ENCODE measurements around the gene DUS3L.
A peak's percentile ranks its signal among the peaks of the same experiment; 100 is the strongest.

DUS3L gene

GRCh38 chr19:5790559-5791520, at the start of gene DUS3L:
Gene DUS3L, minus strand, starts transcription at chr19:5791163. Its CDS starts 22 bp downstream, at chr19:5791141.
- DNase-seq (ENCODE audit: extremely low read depth in 1 of 2, low read depth in 1 of 2) = peak; percentile 90

GRCh38 chr19:5839065-5840017, 48.4 kb upstream of the DUS3L start, which contains the start of gene FUT6:
Gene FUT6, minus strand, starts transcription at chr19:5839702. Its CDS starts 7,135 bp downstream, at chr19:5832567.
- DNase-seq (ENCODE audit: extremely low read depth in 1 of 2, low read depth in 1 of 2) = no peak

- DNase-seq (ENCODE audit: extremely low read depth in 1 of 2, low read depth in 1 of 2) = no peak
Observed at GRCh38 chr19:5838353-5839064, 47.5 kb upstream of the DUS3L start.

GRCh38 chr19:5837761-5838352, 46.9 kb upstream of the DUS3L start:
- DNase-seq (ENCODE audit: extremely low read depth in 1 of 2, low read depth in 1 of 2) = no peak

GRCh38 chr19:5832527-5833216, 41.7 kb upstream of the DUS3L start:
- DNase-seq (ENCODE audit: extremely low read depth in 1 of 2, low read depth in 1 of 2) = no peak

GRCh38 chr19:5832061-5832460, 41.1 kb upstream of the DUS3L start:
- DNase-seq (ENCODE audit: extremely low read depth in 1 of 2, low read depth in 1 of 2) = no peak

GRCh38 chr19:5831159-5831558, 40.2 kb upstream of the DUS3L start:
- no peak for DNase-seq (ENCODE audit: extremely low read depth in 1 of 2, low read depth in 1 of 2)

- no peak for DNase-seq (ENCODE audit: extremely low read depth in 1 of 2, low read depth in 1 of 2)
Observed at GRCh38 chr19:5829567-5830310, 38.8 kb upstream of the DUS3L start.

- no peak for DNase-seq (ENCODE audit: extremely low read depth in 1 of 2, low read depth in 1 of 2)
Observed at GRCh38 chr19:5828661-5829566, 38.0 kb upstream of the DUS3L start.

GRCh38 chr19:5827891-5828660, 37.1 kb upstream of the DUS3L start:
- peak; percentile 81 to 89 for DNase-seq (ENCODE audit: extremely low read depth in 1 of 2, low read depth in 1 of 2)

- DNase-seq (ENCODE audit: extremely low read depth in 1 of 2, low read depth in 1 of 2) = no peak
Observed at GRCh38 chr19:5827342-5827890, 36.5 kb upstream of the DUS3L start.

- no peak for DNase-seq (ENCODE audit: extremely low read depth in 1 of 2, low read depth in 1 of 2)
Observed at GRCh38 chr19:5826531-5827341, 35.8 kb upstream of the DUS3L start.

- DNase-seq (ENCODE audit: extremely low read depth in 1 of 2, low read depth in 1 of 2) = no peak
Observed at GRCh38 chr19:5825178-5825577, 34.2 kb upstream of the DUS3L start.

GRCh38 chr19:5824751-5825150, 33.8 kb upstream of the DUS3L start:
- DNase-seq (ENCODE audit: extremely low read depth in 1 of 2, low read depth in 1 of 2) = no peak

- DNase-seq (ENCODE audit: extremely low read depth in 1 of 2, low read depth in 1 of 2) = no peak
Observed at GRCh38 chr19:5823579-5824281, 32.8 kb upstream of the DUS3L start.
